GM12878 (cell line): ENCODE results near the gene KRTAP12-4. TPM values are rescaled to one million over a fixed set of nuclear protein-coding genes. Genes with fewer than 3 reads are reported as not detected.

ENCODE experiments used
- ATAC-seq: fragments of 200-7000 bp; cut with Tn5 transposase; 3 replicates; pipeline ENCODE4 v1.9.1; 2020; ENCODE audit warnings: mild to moderate bottlenecking, moderate library complexity
- BruUV-seq: library from RNA; stranded (reverse); fragments of 400-500 nt; replicated peaks from 2 replicates; lab custom pipeline; 2021; lab: Mats Ljungman, UMichigan
- CTCF ChIA-PET: fragments of 300-600 bp; sonication (Branson Sonifier 250); formaldehyde crosslinking; extraction: SDS; loops from one replicate; lab custom pipeline; 2021; ENCODE audit warnings: inconsistent platforms; lab: Yijun Ruan, JAX
- POLR2A ChIA-PET: fragments of 350-600 bp; formaldehyde crosslinking; extraction: SDS; loops from one replicate; lab custom pipeline; 2021; ENCODE audit warnings: inconsistent platforms; lab: Charles Lee
- RAD21 ChIA-PET: fragments of 300-600 bp; sonication (Branson Sonifier 250); formaldehyde crosslinking; loops from one replicate; lab custom pipeline; 2023; ENCODE audit warnings: antibody characterized with exemption; ENCODE audit not compliant: unreplicated experiment; lab: Charles Lee
- SMC1A ChIA-PET: fragments of 300-600 bp; sonication (Branson Sonifier 250); formaldehyde crosslinking; loops from one replicate; lab custom pipeline; 2023; ENCODE audit not compliant: unreplicated experiment, uncharacterized antibody; lab: Charles Lee
- DNase-seq: peaks from one replicate; pipeline ENCODE4 v3.0.0-alpha.2; 2011; ENCODE audit warnings: low read depth, low spot score
- FAIRE-seq: peaks from 3 replicates; lab custom pipeline; 2011; peaks lifted over from hg19 to GRCh38; lab: Jason Lieb, UNC
- H2AFZ ChIP-seq: 2 replicates; pipeline ENCODE4 v1.6.0; 2011; ENCODE audit warnings: low read depth, low read length, control low read depth; ENCODE audit not compliant: control insufficient read depth
- H3K27ac ChIP-seq: 2 replicates; pipeline ENCODE4 v1.5.1; 2011; ENCODE audit warnings: control low read depth; ENCODE audit not compliant: control insufficient read depth, insufficient read depth
- H3K27me3 ChIP-seq, 2 experiments: replicated peaks in 1 of 2; 2 replicates each; pipeline versions ENCODE4 v1.6.0 to v1.6.1; 2011; ENCODE audit warnings: low read length in 1 of 2; ENCODE audit not compliant: control insufficient read depth in 2 of 2, insufficient read depth in 2 of 2
- H3K36me3 ChIP-seq, 2 experiments: 2 replicates each; pipeline ENCODE4 v1.5.1; 2011; ENCODE audit warnings: low read length in 1 of 2; ENCODE audit not compliant: control insufficient read depth in 2 of 2, insufficient read depth in 2 of 2
- H3K4me1 ChIP-seq: 2 replicates; pipeline ENCODE4 v1.6.1; 2011; ENCODE audit warnings: mild to moderate bottlenecking, low read length, moderate library complexity, mixed read lengths; ENCODE audit not compliant: control insufficient read depth, insufficient read depth
- H3K4me2 ChIP-seq: 2 replicates; pipeline ENCODE4 v1.6.0; 2011; ENCODE audit warnings: control low read depth; ENCODE audit not compliant: control insufficient read depth, insufficient read depth
- H3K4me3 ChIP-seq: fragments of 200-600 bp; sonication (generic); 2 replicates; pipeline ENCODE4 v1.5.1; 2016
- H3K79me2 ChIP-seq: 2 replicates; pipeline ENCODE4 v1.6.0; 2011; ENCODE audit warnings: low read length; ENCODE audit not compliant: control insufficient read depth, insufficient read depth
- H3K9ac ChIP-seq: 2 replicates; pipeline ENCODE4 v1.8.0; 2011; ENCODE audit warnings: low read length, control low read depth, mixed read lengths; ENCODE audit not compliant: control insufficient read depth, insufficient read depth
- H3K9me3 ChIP-seq: replicated peaks from 3 replicates; pipeline ENCODE4 v1.5.1; 2011; ENCODE audit warnings: mild to moderate bottlenecking, low read length; ENCODE audit not compliant: control insufficient read depth, insufficient read depth
- H4K20me1 ChIP-seq: 2 replicates; pipeline ENCODE4 v1.6.0; 2011; ENCODE audit not compliant: control insufficient read depth, insufficient read depth
- ASH2L ChIP-seq: fragments of 300-600, 200-600 bp; sonication (generic); IDR thresholded peaks from 2 replicates; pipeline ENCODE4 v1.6.1; 2017; ENCODE audit warnings: low read depth, mild to moderate bottlenecking, borderline replicate concordance
- BRCA1 ChIP-seq: IDR thresholded peaks from 2 replicates; pipeline ENCODE4 v1.6.1; 2011; ENCODE audit warnings: low read depth, low read length, improper control_type of control experiment
- CHD2 ChIP-seq: IDR thresholded peaks from 2 replicates; pipeline ENCODE4 v1.6.1; 2011; ENCODE audit warnings: low read depth, low read length, improper control_type of control experiment, borderline replicate concordance
- IKZF2 ChIP-seq, 2 experiments: fragments of 450-650 bp; IDR thresholded peaks; 2 replicates each; pipeline ENCODE4 v1.6.1; 2017; ENCODE audit warnings: mild to moderate bottlenecking in 2 of 2, moderate library complexity in 2 of 2
- KLF5 ChIP-seq: fragments of 450-650 bp; IDR thresholded peaks from 2 replicates; pipeline ENCODE4 v1.6.1; 2014; ENCODE audit warnings: mild to moderate bottlenecking; ENCODE audit not compliant: partially characterized antibody
- MYC ChIP-seq: IDR thresholded peaks from 2 replicates; pipeline ENCODE4 v1.6.1; 2011; ENCODE audit warnings: mild to moderate bottlenecking, low read length, moderate library complexity, inconsistent platforms; ENCODE audit not compliant: insufficient read depth, insufficient replicate concordance, insufficient read length, severe bottlenecking
- NR2C2 ChIP-seq: IDR thresholded peaks from 2 replicates; pipeline ENCODE4 v1.6.1; 2011; ENCODE audit warnings: borderline replicate concordance, low read depth; ENCODE audit not compliant: control insufficient read depth, insufficient read length
- NR2F1 ChIP-seq: fragments of 450-650 bp; conservative IDR thresholded peaks from 2 replicates; pipeline ENCODE4 v1.6.1; 2017; ENCODE audit warnings: mild to moderate bottlenecking
- PRDM15 ChIP-seq: fragments of 450-650 bp; formaldehyde crosslinking; IDR thresholded peaks from 2 replicates; pipeline ENCODE4 v1.4.0; 2020; ENCODE audit warnings: mild to moderate bottlenecking, moderate library complexity
- RBBP5 ChIP-seq: fragments of 200-600 bp; sonication (generic); conservative IDR thresholded peaks from 2 replicates; pipeline ENCODE4 v1.6.1; 2016
- RELA ChIP-seq: fragments of 450-650 bp; IDR thresholded peaks from 2 replicates; pipeline ENCODE4 v1.8.0; 2014; ENCODE audit warnings: borderline replicate concordance; ENCODE audit not compliant: partially characterized antibody
- SIX5 ChIP-seq: IDR thresholded peaks from 2 replicates; pipeline ENCODE4 v1.6.1; 2011; ENCODE audit warnings: mild to moderate bottlenecking, low read depth, low read length, moderate library complexity; ENCODE audit not compliant: severe bottlenecking
- SKIL ChIP-seq: fragments of 450-650 bp; IDR thresholded peaks from 2 replicates; pipeline ENCODE4 v1.6.1; 2017; ENCODE audit warnings: mild to moderate bottlenecking, low read depth, inconsistent platforms; ENCODE audit not compliant: poor library complexity, severe bottlenecking
- SMAD1 ChIP-seq: fragments of 450-650 bp; IDR thresholded peaks from 2 replicates; pipeline ENCODE4 v1.6.1; 2018; ENCODE audit warnings: mild to moderate bottlenecking, low read depth; ENCODE audit not compliant: partially characterized antibody
- SREBF2 ChIP-seq: IDR thresholded peaks from 2 replicates; pipeline ENCODE4 v1.6.1; 2012; ENCODE audit warnings: mild to moderate bottlenecking, low read length
- STAT3 ChIP-seq: IDR thresholded peaks from 2 replicates; pipeline ENCODE4 v1.6.1; 2011; ENCODE audit warnings: low read depth, low read length, improper control_type of control experiment
- ZNF207 ChIP-seq: fragments of 450-650 bp; IDR thresholded peaks from 2 replicates; pipeline ENCODE4 v1.6.1; 2014; ENCODE audit warnings: antibody characterized with exemption, mild to moderate bottlenecking, borderline replicate concordance
- ZNF622 ChIP-seq: fragments of 450-650 bp; IDR thresholded peaks from 2 replicates; pipeline ENCODE4 v1.6.1; 2017; ENCODE audit warnings: mild to moderate bottlenecking, inconsistent platforms
- ZSCAN29 ChIP-seq: fragments of 450-650 bp; IDR thresholded peaks from 2 replicates; pipeline ENCODE4 v1.6.1; 2017; ENCODE audit warnings: mild to moderate bottlenecking, moderate library complexity
- WGBS: methylation state at CpG from one replicate; pipeline ENCODE4 v1.1.6; 2016; ENCODE audit warnings: low lambda C conversion rate; ENCODE audit not compliant: insufficient replicate concordance, insufficient coverage; ENCODE audit errors: missing lambda C conversion rate; 5-methylcytosine and 5-hydroxymethylcytosine counted together
- in situ Hi-C: fragments of 300-500 bp; cut with MboI; formaldehyde crosslinking; loops from 9 replicates; pipeline ENCODE4 v1.14.3; 2018; ENCODE audit warnings: mixed read lengths
- intact Hi-C: fragments of 100-400 bp; cut with micrococcal nuclease; formaldehyde crosslinking; loops from one replicate; pipeline ENCODE4 v1.14.2; 2022; ENCODE audit not compliant: unreplicated experiment
- polyA plus RNA-seq, 11 experiments: library from polyadenylated mRNA; depleted of rRNA in 4 of 11; unstranded in 6 of 11; stranded (reverse) in 5 of 11; fragments of >200 nt; fragmentation: Nextera tagmentation in 4 of 11; fragmentation: Illumina TruSeq in 1 of 11; extraction: Ambion mirVana in 4 of 11; extraction: Trizol in 1 of 11; gene quantifications; 1 replicate in 1 of 11; 2 replicates in 10 of 11; pipeline versions ENCODE4 v1.2.1 to v1.2.3, GENCODE V29; 2011 to 2016; ENCODE audit warnings: inconsistent platforms in 2 of 11, missing spikeins in 2 of 11, low read depth in 1 of 11
- total RNA-seq, 4 experiments: library from RNA; depleted of rRNA in 3 of 4; stranded (reverse); fragments of >200 nt in 3 of 4; fragmentation: Illumina TruSeq in 1 of 4; extraction: Trizol in 1 of 4; gene quantifications; 2 replicates each; pipeline versions ENCODE4 v1.2.1 to v1.2.3, GENCODE V29; 2013 to 2021

The KRTAP12-4 gene
- total and polyA plus RNA-seq, 10 of the 15 experiments (the other 5 are each of a cell fraction or from before 2014, with no cell fraction given): not detected

- POLR2A ChIA-PET: no interaction called here
Measured at GRCh38 chr21:44643741-44644310, 10.6 kb downstream of the KRTAP12-4 start.

More at GRCh38 chr21:44643741-44644310, 10.6 kb downstream of the KRTAP12-4 start:
- Histone ChIP-seq H3K79me2 (no peaks in the 10 kb centered on the region), H3K4me2 (no peak overlapping the region), H3K4me1 (no peaks in the 10 kb centered on the region), H3K36me3 (no peaks in the 10 kb centered on the region), H2AFZ (no peak overlapping the region), H4K20me1 (no peaks in the 10 kb centered on the region), H3K27me3 (no peaks in the 10 kb centered on the region), H3K27ac (no peak overlapping the region), H3K9ac (no peak overlapping the region), H3K9me3 (peaks cover 1% of the 10 kb centered on the region; the same call in 1 of the 3 replicates), H3K4me3 (no peak overlapping the region)
- DNase-seq: no peak
- 57% methylated on average over 13 of the region's 14 CpGs for WGBS
- in situ Hi-C loops (no loop called here), intact Hi-C loops (no loop called here)
- SMC1A ChIA-PET: no interaction called here
- TF ChIP-seq ZSCAN29: no peak
- TF ChIP-seq RELA: no peak
- no peak for TF ChIP-seq CHD2
- no peak for TF ChIP-seq NR2C2
- TF ChIP-seq STAT3: no peak
- TF ChIP-seq NR2F1: no peak
- TF ChIP-seq SMAD1: no peak
- TF ChIP-seq MYC: no peak
- no peak for TF ChIP-seq IKZF2 (IDR thresholded peaks at IDR 0.05)
- TF ChIP-seq SIX5: no peak
- TF ChIP-seq RBBP5: no peak
- TF ChIP-seq ASH2L: no peak
- no peak for TF ChIP-seq ZNF622
- no peak for TF ChIP-seq ZNF207
- no peak for TF ChIP-seq KLF5
- no peak for TF ChIP-seq SREBF2
- TF ChIP-seq PRDM15 (CRISPR knock-in tag): no peak
- no peak for TF ChIP-seq BRCA1
- TF ChIP-seq SKIL: no peak
- no peak for FAIRE-seq
- no TSS peak for BruUV-seq
- CTCF ChIA-PET: no interaction called here
- RAD21 ChIA-PET: no interaction called here
- no peak for ATAC-seq
